Coronary artery (tissue), 2 donors: Measurements from ENCODE around the gene EPPIN.
"Not testable (repeated sequence)": the region's sequence is repeated elsewhere in the genome, so short reads cannot be mapped to it uniquely, and the experiment has no call there.

Experiments used
- DNase-seq: peaks from one replicate; pipeline ENCODE4 v3.0.0-alpha.2; 2017; ENCODE audit warnings: low spot score
- H3K27ac ChIP-seq, 2 donors: fragments of 200-600 bp; sonication (generic); one replicate each; pipeline ENCODE4 v1.5.1; 2016 to 2019
- H3K4me3 ChIP-seq: fragments of 200-600 bp; sonication (generic); 2 replicates; pipeline ENCODE4 v1.5.1; 2016; ENCODE audit warnings: mild to moderate bottlenecking, moderate library complexity
- CTCF ChIP-seq: fragments of 200-600 bp; sonication (generic); IDR thresholded peaks from one replicate; pipeline ENCODE4 v1.5.1; 2019; ENCODE audit warnings: antibody characterized with exemption

Gene EPPIN

GRCh38 chr20:45583502-45583901, 36.3 kb upstream of the EPPIN start:
- H3K4me3 ChIP-seq: no peak overlapping the region
- no peak for DNase-seq
- no peak for TF ChIP-seq CTCF
- no peak overlapping the region for H3K27ac ChIP-seq

GRCh38 chr20:45581702-45582101, 34.5 kb upstream of the EPPIN start:
- no peak for DNase-seq
- no peak overlapping the region for H3K27ac ChIP-seq
- TF ChIP-seq CTCF: no peak
- no peak overlapping the region for H3K4me3 ChIP-seq

- TF ChIP-seq CTCF: no peak
- DNase-seq: no peak
- H3K4me3 ChIP-seq: no peak within 1 kb of the TSS
- H3K27ac ChIP-seq: no peak within 1 kb of the TSS
Observed at GRCh38 chr20:45579184-45579583, 32.0 kb upstream of the EPPIN start, which contains the start of gene WFDC8. WFDC8 (minus strand) TSS chr20:45579284; CDS start chr20:45579247, 37 bp downstream.

- H3K27ac ChIP-seq: no peak overlapping the region
Observed at GRCh38 chr20:45578231-45578630, 31.0 kb upstream of the EPPIN start.

GRCh38 chr20:45576995-45577394, 29.8 kb upstream of the EPPIN start:
- no peak for DNase-seq
- Histone ChIP-seq H3K4me3 (no peak overlapping the region), H3K27ac (no peak overlapping the region)
- no peak for TF ChIP-seq CTCF

More at GRCh38 chr20:45578231-45578630, 31.0 kb upstream of the EPPIN start:
- DNase-seq: no peak
- no peak overlapping the region for H3K4me3 ChIP-seq
- TF ChIP-seq CTCF: no peak

- TF ChIP-seq CTCF: no peak
- Histone ChIP-seq H3K4me3 (no peak overlapping the region), H3K27ac (no peak overlapping the region)
- no peak for DNase-seq
Observed at GRCh38 chr20:45575931-45576330, 28.7 kb upstream of the EPPIN start.

GRCh38 chr20:45569650-45570049, 22.4 kb upstream of the EPPIN start:
- not testable (repeated sequence) for DNase-seq, H3K4me3 ChIP-seq, H3K27ac ChIP-seq

- no peak for DNase-seq
- Histone ChIP-seq H3K27ac (no peak overlapping the region), H3K4me3 (no peak overlapping the region)
- TF ChIP-seq CTCF: no peak
Observed at GRCh38 chr20:45564760-45565276, 17.6 kb upstream of the EPPIN start.
